ENCODE measurements around the gene STAU1. TPM values are rescaled to one million over a fixed set of nuclear protein-coding genes. Genes with fewer than 3 reads are reported as not detected.
"Not testable (repeated sequence)": the region's sequence is repeated elsewhere in the genome, so short reads cannot be mapped to it uniquely, and the experiment has no call there.

STAU1 gene
- total RNA-seq, 1 experiment from 2014 or later: 61.4 TPM

DNA sequence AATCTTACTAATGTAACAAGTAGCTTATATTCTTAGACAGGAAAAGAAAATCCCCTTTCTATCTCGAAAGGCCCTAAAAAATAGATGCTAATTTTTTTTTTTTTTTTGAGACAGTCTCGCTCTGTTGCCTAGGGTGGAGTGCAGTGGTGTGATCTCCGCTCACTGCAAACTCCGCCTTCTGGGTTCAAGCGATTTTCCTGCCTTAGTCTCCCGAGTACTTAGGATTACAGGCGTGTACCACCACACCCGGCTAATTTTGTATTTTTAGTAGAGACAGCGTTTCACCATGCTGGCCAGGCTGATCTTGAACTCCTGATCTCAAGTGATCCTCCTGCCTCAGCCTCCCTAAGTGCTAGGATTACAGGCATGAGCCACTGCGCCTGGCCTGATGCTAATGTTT, 19.3 kb downstream of the STAU1 start:
- not testable (repeated sequence) for DNase-seq (ENCODE audit: extremely low read depth, low read depth)

DNA sequence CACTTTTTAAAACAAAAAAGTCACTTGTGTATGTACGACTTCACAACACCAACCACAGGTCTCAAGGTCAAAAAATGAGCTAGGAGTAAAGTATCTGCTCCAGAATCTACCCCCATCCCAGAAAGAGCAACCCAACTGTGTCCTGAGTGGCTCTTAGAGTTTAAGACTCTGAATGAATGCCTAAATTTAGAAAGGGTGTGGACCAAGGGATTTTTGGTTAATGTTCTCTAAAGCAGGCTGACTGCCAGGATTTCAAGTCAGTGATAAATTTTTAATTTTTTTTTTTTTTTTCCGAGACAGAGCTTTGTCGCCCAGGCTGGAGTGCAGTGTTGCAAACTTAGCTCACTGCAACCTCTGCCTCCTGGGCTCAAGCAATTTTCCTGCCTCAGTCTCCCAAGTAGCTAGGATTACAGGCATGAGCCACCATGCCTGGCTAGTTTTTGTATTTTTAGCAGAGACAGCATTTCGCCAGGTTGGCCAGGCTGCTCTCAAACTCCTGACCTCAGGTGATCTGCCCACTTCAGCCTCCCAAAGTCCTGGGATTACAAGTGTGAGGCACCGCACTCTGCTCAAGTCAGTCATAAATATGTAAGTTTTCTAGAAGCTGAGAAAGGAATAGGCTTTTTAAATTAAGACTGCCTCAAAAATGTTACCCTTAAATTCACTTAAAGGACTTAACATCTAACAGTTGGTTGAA, 20.2 kb downstream of the STAU1 start:
- no peak for DNase-seq (ENCODE audit: extremely low read depth, low read depth)

DNA sequence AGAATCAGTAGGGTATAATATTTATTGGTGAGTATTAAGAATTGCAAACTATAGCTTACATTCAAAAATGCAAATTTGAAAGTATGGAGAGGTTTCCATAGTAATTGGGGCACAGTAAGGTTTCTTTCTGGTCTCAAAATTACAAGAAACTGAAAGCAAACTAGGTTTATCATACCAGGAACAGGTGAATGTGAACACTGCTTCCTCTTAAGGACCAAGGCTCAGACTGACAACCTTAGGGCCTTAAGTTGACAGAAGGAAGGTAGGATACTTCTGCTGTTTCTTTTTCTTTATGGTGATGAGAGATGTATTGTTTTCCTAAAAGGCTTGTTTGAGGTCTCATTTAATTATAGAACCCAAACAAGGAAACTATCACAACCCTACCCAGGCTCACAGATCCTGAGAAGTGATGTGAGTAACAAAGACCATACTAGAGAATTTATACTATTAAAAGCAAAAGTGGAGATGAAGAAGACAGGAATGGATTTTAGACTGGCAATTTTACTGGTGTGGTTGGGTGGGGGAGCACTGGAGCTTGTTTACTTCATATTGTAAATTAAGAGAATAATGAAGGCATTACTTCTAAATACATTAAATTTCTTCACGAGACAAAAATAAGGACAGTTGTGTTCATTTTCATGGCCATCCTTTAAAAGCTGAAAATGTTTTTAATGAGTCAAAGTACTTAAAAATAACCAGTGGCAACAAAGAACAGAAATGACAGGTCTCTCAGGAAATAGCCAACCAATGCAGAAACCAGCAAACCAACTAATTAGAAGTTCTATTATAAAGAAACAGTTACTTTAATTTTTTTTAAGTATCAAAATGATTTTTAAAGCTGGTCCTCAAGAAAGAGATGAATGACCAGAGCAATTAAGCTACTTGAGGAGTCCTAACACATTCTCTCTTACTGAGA, 21.3 kb downstream of the STAU1 start:
- no peak for DNase-seq (ENCODE audit: extremely low read depth, low read depth)

DNA sequence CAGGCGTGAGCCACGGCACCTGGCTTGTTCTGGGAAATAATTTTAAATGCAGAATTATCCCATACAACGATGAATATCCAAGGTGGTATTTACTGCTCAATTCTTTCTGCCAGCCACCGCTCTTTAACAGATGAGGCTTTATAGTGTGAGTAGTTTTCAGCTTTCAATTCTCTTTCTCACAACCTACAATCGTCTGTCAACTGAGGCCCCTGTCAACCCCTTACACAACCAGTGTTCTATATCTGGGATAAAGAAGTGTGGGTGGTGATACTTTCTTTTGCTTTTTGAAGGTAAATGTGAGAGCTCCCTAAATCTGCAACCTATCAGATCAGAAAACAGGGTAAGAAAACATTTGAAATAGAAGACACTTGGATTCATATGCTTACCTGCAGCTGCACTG, 22.5 kb downstream of the STAU1 start:
- no peak for DNase-seq (ENCODE audit: extremely low read depth, low read depth)

DNA sequence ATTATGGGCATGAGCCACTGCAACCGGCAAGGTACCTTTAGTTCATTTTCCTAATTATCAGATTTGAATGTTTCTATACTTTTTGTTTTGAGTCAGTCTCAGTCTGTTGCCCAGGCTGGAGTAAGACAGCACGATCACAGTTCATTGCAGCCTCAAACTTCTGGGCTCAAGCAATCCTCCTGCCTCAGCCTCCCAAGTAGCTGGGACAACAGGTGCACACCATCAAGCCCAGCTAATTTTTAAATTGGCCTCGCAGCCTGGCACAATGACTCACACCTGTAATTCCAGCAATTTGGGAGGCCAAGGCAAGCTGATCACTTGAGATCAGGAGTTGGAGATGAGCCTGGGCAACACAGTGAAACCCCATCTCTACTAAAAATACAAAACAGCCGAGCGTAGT, 24.4 kb downstream of the STAU1 start:
- no peak for DNase-seq (ENCODE audit: extremely low read depth, low read depth)

DNA sequence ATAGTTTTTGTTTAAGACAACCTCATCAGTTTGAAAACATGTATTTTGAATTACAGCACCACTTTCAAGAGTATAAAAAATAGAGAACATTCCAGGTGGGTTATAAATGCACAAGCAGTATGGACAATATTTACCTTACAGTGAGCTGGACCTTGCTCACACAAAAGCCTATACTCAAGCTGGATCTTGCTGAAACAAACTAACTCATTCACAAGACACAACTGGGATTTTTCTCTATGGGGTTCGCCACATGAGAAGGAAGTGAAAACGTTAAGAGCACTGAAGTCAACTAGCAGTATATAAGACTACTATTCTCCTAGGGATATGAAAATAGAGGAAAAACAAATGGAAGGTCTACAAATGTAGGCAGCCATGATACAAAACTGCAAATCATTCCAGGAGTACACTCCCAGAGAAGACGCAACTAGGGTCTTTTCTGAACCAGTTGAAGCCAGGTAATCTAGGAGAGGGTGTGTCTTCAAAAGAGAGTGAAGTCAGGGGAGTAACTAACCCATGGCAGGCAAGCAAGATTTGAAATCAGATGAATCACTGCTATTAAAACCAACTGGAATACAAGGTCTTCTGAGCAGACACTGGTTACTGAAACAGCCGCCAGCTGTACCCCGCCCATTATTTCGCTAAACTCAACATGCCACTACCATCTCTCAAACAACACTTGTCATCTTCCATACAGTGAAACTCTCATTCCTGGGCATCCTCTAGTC, 26.5 kb downstream of the STAU1 start:
- no peak for DNase-seq (ENCODE audit: extremely low read depth, low read depth)

DNA sequence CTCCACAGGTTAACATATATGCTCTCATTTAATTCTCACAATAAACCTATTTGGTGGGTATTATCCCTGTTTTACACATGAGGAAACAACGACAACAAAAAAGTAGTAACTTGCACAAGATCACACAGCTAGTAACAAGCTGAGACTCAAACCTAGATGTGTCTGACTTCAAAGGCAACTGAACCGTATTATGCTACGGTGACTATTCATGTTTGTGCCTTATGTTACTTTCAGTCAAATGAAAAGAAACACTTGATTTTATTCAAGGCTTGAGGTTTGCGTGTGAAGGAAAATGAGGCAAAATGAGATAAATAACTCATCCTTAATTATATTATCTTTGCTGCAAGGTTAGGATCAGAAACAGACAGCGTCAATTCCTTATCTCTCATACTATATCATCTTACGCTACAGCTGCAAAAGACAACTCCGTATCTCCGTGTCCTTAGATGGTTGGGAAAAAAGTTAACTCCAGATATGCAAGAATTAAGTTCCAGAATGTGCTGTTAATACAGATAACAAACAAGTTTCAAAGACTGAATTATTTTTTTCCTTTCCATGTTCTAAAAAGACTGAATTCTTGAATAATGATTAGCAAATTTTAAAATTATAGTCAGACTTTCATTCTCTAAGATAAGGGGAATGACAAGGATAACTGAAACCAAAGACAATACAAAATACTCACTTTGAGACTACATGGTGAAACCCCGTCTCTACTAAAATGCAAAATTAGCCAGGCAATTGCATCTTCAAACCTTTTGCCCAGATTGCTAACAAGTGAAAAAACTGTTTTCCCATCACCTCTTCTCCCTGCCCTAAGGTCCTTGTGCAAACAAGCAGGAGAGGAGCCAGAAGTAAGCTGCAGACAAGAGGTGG, 27.8 kb downstream of the STAU1 start:
- no peak for DNase-seq (ENCODE audit: extremely low read depth, low read depth)

DNA sequence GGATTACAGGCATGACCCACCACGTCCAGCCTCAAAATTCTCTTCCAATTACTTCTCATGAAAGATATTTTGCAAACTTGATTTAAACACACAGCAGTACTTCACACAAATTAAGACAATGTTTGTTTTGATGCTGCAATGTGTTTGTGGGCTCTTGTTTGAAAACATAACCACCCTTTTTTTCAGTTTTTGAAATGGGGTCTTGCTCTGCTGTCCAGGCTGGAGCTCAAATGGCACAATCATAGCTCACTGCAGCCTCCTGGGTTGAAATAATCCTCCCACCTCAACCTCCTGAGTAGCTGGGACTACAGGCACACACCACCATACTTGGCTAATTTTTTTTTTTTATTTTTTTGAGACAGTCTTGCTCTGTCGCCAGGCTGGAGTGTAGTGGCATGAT, 31.0 kb downstream of the STAU1 start:
- DNase-seq (ENCODE audit: extremely low read depth, low read depth): no peak

DNA sequence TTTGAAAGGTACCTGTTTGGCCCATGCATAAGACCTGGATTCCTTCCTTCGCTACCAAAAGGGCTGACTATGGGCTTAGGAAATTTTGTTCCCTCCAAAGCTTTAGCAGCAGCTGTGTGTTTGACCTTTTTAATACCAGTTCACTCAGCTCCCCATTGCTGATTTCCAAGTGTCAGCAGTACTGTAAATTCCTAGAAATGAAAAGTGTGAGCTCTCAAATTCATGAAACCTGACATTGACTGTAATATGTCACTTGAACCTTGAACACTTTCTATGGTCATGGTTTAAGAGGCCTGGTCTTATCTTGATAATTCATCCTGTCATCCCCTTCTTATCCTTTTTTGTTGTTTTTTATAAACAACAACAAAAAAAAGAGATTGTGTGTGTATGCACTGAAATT, 31.7 kb downstream of the STAU1 start:
- DNase-seq (ENCODE audit: extremely low read depth, low read depth): no peak

DNA sequence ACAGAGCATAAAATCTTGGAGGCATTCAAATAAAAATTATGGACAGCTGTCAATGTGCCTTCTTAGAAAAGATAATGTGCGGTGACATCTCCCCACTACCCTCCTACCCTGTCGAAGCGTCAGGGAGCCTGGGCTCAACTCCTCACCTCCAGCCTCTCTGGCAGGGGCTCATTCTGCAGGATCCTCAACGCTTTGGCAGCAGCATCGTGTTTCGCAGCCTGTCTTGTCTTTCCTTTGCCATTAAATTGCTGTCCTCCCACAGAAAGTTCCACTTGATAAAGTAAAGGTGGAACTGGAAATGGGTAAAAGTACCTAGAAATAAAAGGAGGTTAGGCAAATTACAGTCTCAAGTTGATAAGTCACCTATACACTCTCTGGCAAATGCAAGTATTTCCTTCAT, 36.7 kb downstream of the STAU1 start:
- no peak for DNase-seq (ENCODE audit: extremely low read depth, low read depth)

DNA sequence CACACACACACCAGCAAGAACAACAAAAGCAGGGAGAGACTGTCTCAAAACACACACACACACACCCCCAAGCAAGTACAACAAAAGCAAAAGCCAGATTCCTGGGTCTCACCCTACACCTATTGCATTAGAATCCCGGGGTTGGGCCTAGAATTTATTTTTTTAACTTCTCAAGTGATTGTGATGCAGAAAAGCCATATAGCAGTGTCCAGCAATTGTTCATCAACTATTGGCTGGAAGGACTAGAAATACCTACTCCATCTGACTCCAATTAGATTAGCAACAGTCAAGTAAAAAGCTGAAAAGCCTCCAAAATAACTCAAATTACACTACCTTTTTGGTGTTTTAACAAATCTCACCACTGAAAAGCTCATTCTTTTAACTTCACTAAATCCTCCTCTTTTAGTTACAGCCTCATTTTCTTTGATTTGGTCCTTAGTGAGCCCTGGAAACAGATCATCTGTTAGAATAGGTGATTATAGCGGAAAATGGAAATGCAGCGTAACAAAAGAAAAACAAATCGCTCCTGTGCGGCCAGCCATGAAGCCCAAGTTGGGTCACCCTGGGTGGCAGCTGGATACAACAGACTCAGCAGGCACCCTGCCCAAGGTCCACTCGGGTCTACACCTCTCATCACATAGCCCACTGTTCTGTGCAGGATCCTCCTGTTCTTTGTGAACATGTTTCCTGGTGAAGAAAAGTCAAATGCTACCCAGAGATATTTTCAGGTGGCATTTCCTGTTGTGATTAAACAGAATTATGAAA, 38.7 kb downstream of the STAU1 start:
- no peak for DNase-seq (ENCODE audit: extremely low read depth, low read depth)

DNA sequence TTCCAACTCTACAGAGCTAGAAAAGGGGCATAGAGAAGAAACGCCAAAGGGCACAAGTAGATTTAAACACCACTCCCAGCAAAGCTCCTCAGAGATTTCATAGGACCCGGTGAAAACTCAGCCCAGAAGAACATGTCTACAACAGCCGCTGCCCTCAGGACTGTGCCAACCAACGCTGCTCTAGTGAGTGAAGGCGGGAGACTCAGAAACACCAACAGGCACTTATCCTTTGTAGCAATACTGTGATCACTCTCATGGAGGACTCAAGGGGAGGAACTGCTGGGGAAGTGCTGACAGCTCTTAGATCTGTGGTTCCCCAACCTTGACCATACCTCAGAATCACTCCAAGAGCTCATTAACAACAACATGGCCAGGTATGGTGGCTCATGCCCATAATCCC, 39.5 kb downstream of the STAU1 start:
- DNase-seq (ENCODE audit: extremely low read depth, low read depth): no peak

DNA sequence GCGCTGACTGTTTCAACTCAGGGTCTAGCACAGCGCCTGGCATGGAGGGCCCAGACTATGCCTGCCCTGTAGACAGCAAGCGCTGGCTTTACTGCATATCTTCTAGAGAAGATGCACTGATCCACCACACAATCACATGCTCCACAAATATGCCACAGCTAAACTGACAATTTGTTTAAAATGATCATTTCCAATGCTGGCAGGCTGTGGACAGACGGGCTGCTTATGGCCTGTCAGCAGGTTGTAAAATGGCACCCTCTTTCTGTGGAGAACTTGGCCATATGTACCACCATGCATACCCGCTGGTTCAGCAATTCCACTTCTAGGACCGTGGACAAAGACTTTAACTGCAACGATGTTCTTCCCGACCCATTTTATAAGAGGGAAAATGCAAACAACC, 40.8 kb downstream of the STAU1 start:
- no peak for DNase-seq (ENCODE audit: extremely low read depth, low read depth)

DNA sequence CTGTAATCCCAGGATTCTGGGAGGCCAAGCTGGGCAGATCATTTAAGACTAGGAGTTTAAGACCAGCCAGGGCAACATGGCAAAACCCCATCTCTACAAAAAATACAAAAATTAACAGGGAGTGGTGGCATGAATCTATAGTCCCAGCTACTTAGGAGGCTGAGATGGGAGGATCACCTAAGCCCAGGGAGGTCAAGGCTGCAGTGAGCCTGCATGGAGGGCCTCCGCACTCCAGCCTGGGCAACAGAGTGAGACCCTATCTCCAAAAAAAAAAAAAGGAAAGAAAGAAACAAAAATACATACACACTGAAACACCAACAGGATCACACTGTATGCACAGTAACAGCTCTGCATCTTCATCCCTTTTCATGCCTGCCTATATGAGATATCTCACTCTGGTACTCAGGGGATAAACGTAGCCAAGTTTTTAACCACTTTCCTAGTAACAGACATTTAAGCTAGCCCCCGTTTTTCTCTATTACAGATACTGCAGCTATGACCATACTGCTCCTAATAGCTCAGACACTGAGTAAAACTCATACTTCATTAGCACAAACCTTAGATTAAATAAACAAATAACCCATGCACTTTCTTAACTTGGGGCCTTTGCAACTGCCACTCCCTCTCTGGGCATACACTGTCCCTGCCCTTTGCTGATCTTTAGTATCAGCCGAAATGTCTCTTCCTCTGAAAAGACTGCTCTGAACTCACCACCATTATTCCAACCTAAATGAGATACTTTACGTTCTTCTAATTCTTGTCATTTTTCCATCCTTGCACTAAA, 41.5 kb downstream of the STAU1 start:
- DNase-seq (ENCODE audit: extremely low read depth, low read depth): no peak

DNA sequence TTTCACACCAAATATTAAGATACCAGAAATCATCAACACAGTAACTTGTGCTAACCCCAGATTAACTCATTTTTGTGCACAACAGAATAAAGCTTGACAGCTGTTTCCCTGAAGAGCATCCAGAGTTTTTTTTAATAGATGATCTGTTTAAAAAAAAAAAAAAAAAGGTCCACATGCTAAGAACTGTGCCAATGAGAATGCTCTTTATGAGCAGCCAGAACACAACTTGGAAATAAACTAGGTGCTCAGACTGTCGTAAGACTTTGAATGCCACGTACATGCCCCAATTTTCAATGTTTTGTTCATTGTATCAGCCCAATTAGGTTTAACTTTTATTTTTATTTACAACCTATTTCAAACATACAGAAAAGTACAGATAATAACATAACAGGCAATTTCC, 47.3 kb downstream of the STAU1 start:
- DNase-seq (ENCODE audit: extremely low read depth, low read depth): no peak

DNA sequence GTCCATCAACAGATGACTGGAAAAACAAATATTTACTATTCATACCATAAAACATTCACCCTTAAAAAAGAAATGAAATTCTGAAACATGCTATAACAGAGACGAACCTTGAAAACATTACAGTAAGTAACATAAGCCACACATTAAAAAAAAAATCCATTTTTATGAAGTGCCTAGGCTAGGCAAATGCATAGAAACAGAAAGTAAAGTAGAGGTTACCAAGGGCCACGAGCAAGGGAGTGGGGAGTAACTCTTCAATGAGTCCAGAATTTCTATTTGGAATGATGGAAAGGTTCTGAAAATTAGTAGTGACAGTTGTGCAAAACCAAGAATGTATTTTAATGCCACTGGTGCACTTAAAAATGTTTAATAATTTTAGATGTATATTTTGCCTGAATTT, 47.7 kb downstream of the STAU1 start:
- no peak for DNase-seq (ENCODE audit: extremely low read depth, low read depth)

DNA sequence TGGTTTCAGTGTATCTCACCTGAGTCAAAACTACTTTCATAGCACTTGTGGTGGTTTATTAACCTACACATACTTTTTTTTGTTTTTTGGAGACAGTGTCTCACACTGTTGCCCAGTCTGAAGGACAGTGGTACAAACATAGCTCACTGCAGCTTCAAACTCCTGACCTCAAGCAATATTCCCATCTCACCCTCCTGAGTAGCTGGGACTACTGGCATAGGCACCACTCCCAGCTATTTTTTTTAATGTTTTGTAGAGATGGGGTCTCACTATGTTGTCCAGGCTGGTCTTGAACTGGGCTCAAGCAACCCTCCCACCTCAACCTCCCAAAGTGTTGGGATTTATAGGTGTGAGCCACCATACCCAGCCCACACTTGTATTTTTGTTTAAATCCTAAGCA, 49.7 kb downstream of the STAU1 start:
- DNase-seq (ENCODE audit: extremely low read depth, low read depth): no peak

DNA sequence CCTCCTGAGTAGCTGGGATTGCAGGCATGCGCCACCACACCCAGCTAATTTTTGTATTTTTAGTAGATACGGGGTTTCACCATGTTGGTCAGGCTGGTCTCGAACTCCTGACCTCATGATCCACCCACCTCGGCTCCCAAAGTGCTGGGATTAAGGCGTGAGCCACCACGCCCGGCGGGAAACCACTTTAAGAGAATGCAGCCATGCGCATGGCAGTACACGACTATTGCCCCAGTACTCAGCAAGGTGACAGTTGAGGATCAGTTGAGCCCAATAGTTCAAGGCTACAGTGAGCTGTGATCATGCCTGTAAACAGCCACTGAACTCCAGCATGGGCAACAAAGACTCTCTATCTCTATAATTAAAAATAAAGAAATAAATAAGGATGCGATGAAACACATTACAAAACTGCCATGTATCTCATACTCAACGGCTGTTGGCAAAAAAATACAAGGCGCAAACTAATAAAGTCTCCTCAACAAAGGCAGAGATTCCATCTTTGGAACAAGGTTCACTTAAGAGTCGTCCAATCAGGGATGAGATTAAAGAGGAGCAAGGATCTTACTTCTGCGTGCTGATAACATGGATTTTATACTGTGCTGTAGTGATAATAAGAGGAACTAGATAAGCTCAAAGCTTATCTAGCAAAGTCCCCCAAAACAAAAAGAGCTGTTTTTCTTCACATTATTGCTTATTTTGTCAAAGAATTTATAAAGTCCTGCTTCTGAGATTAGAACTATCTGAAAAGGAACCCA, 51.1 kb downstream of the STAU1 start:
- no peak for DNase-seq (ENCODE audit: extremely low read depth, low read depth)
